Measurements from ENCODE around the gene BOLA3.

DNA sequence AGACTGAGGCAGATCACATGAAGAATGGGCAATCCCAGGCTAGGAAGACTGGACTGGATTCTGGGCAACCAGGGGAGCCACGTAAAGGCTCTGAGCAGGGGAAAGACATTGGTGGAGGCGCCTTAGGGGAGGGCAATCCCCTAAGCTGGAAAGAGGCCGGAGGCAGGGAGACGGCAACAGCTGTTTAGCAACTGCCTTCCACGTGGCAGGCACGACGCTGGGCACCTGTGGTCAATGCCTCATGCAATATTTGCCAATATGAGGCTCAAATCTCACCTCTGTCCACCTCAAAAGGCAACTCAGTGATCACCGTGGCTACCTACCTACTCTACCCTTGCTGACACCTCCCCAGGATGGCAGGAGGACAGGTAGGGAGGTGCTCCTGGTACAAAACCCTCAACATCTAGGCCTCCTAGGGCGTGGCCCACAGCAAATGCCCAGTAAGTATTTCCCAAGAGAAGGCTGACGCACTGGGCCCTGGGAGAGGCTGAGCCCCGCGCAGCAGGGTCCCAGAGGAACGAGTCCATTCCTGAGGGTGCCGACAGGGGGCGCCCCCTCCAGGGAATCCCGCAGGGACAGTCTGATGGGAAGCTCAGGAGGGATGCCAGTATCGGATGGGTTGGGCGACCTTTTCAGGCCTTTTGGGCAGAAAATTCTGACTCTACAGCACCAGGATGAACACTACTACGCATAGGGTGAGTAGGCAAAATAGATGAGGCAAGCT is 8.9 kb downstream of the BOLA3 start:
- TF ChIP-seq GATA2 (IDR thresholded peaks at IDR 0.05; ENCODE audit: low read depth, low read length), result no peak
- TF ChIP-seq GATA3 (IDR thresholded peaks at IDR 0.05; ENCODE audit: low read depth, low read length), result no peak
